HEK293T (cell line): ENCODE data around the gene CEP44.

ENCODE experiments used
- ARNT ChIP-seq: fragments of 450-650 bp; IDR thresholded peaks from 2 replicates; pipeline ENCODE4 v1.6.1; 2017; ENCODE audit warnings: mild to moderate bottlenecking
- BHLHE40 ChIP-seq: fragments of 450-650 bp; IDR thresholded peaks from 2 replicates; pipeline ENCODE4 v1.6.1; 2016; ENCODE audit warnings: mild to moderate bottlenecking, moderate library complexity, borderline replicate concordance
- CTBP1 ChIP-seq: fragments of 450-650 bp; IDR thresholded peaks from 2 replicates; pipeline ENCODE4 v1.6.1; 2016; ENCODE audit warnings: borderline replicate concordance
- ELF4 ChIP-seq: fragments of 450-650 bp; IDR thresholded peaks from 2 replicates; pipeline ENCODE4 v1.6.1; 2017; ENCODE audit warnings: antibody characterized with exemption
- FOXA1 ChIP-seq: fragments of 450-650 bp; IDR thresholded peaks from 2 replicates; pipeline ENCODE4 v1.6.1; 2016; ENCODE audit warnings: mild to moderate bottlenecking
- FOXK2 ChIP-seq: fragments of 450-650 bp; IDR thresholded peaks from 2 replicates; pipeline ENCODE4 v1.6.1; 2016; ENCODE audit warnings: mild to moderate bottlenecking
- FOXM1 ChIP-seq: fragments of 450-650 bp; IDR thresholded peaks from 2 replicates; pipeline ENCODE4 v1.6.1; 2017; ENCODE audit warnings: mild to moderate bottlenecking, borderline replicate concordance
- HDGF ChIP-seq: fragments of 450-650 bp; IDR thresholded peaks from 2 replicates; pipeline ENCODE4 v1.6.1; 2017; ENCODE audit warnings: antibody characterized with exemption, borderline replicate concordance
- L3MBTL2 ChIP-seq: fragments of 450-650 bp; conservative IDR thresholded peaks from 2 replicates; pipeline ENCODE4 v1.6.1; 2016; ENCODE audit warnings: mild to moderate bottlenecking
- LEF1 ChIP-seq: fragments of 450-650 bp; IDR thresholded peaks from 2 replicates; pipeline ENCODE4 v1.6.1; 2017; ENCODE audit warnings: mild to moderate bottlenecking, borderline replicate concordance
- NFRKB ChIP-seq: fragments of 450-650 bp; IDR thresholded peaks from 2 replicates; pipeline ENCODE4 v1.6.1; 2016; ENCODE audit warnings: mild to moderate bottlenecking, moderate library complexity
- SP1 ChIP-seq: fragments of 450-650 bp; IDR thresholded peaks from 2 replicates; pipeline ENCODE4 v1.6.1; 2017
- SUZ12 ChIP-seq: fragments of 450-650 bp; IDR thresholded peaks from 2 replicates; pipeline ENCODE4 v1.6.1; 2016; ENCODE audit warnings: mild to moderate bottlenecking
- ZNF384 ChIP-seq: fragments of 450-650 bp; IDR thresholded peaks from 2 replicates; pipeline ENCODE4 v1.6.1; 2016

GRCh38 chr4:174277433-174277832, 6.3 kb upstream of the CEP44 start:
- TF ChIP-seq ARNT (no peak), FOXM1 (no peak), BHLHE40 (no peak), SUZ12 (no peak), FOXA1 (no peak), SP1 (no peak), NFRKB (no peak), HDGF (no peak), ZNF384 (no peak), ELF4 (no peak), CTBP1 (no peak), FOXK2 (no peak), LEF1 (no peak), L3MBTL2 (no peak)
